K562 (cell line): ENCODE data around the gene EXOC4. TPM values are rescaled to one million over a fixed set of nuclear protein-coding genes. Genes with fewer than 3 reads are reported as not detected.

Experiments used
- ATAC-seq: fragments of 200-7000 bp; cut with Tn5 transposase; 3 replicates; pipeline ENCODE4 v1.9.1; 2020; ENCODE audit warnings: moderate library complexity
- BruUV-seq: library from RNA; stranded (reverse); fragments of 400-500 nt; replicated peaks from 2 replicates; lab custom pipeline; 2021; lab: Mats Ljungman, UMichigan
- CTCF ChIA-PET: fragments of 300-600 bp; formaldehyde crosslinking; extraction: SDS; loops from one replicate; lab custom pipeline; 2021; ENCODE audit warnings: low intra/inter-chr PET ratio; lab: Yijun Ruan, JAX
- POLR2A ChIA-PET: fragments of 300-600, 350-650 bp; sonication (Branson Sonifier 250); formaldehyde crosslinking; extraction: SDS; loops from one replicate; lab custom pipeline; 2021; ENCODE audit warnings: antibody characterized with exemption, inconsistent platforms; lab: Yijun Ruan, JAX
- DNase-seq, 4 experiments: peaks; one replicate each; pipeline versions ENCODE4 v3.0.0 to v3.0.0-alpha.2; 2011 to 2018; ENCODE audit warnings: low spot score in 3 of 4, mixed read lengths in 3 of 4; ENCODE audit errors: extremely low read depth in 1 of 4
- FAIRE-seq: peaks from 2 replicates; lab custom pipeline; 2011; peaks lifted over from hg19 to GRCh38; lab: Jason Lieb, UNC
- H2AFZ ChIP-seq: 2 replicates; pipeline ENCODE4 v1.6.0; 2011; ENCODE audit warnings: low read depth, low read length, control low read depth, inconsistent platforms
- H3K27ac ChIP-seq: fragments of 200-600 bp; 3 replicates; pipeline ENCODE4 v1.8.0; 2011; ENCODE audit warnings: low read depth, mild to moderate bottlenecking, control low read depth, inconsistent platforms, low read length, moderate library complexity, mixed read lengths; ENCODE audit errors: extremely low read depth
- H3K27me3 ChIP-seq, 2 experiments: fragments of 300-600 bp in 1 of 2; 2 replicates in 1 of 2; 3 replicates in 1 of 2; pipeline versions ENCODE4 v1.6.0 to v1.8.0; 2011; ENCODE audit warnings: inconsistent platforms in 2 of 2, low read length in 2 of 2, mild to moderate bottlenecking in 1 of 2, mixed read lengths in 1 of 2, moderate library complexity in 1 of 2; ENCODE audit not compliant: control insufficient read depth in 2 of 2, insufficient read depth in 2 of 2
- H3K36me3 ChIP-seq: fragments of 300-600 bp; 3 replicates; pipeline ENCODE4 v1.8.0; 2011; ENCODE audit warnings: mild to moderate bottlenecking, low read length, inconsistent platforms; ENCODE audit not compliant: control insufficient read depth, insufficient read depth
- H3K4me1 ChIP-seq, 2 experiments: fragments of 200-600 bp in 1 of 2; replicated peaks in 1 of 2; 2 replicates in 1 of 2; 3 replicates in 1 of 2; pipeline versions ENCODE4 v1.5.1 to v1.8.0; 2011; ENCODE audit warnings: inconsistent platforms in 2 of 2, low read length in 2 of 2, mild to moderate bottlenecking in 1 of 2, mixed read lengths in 1 of 2, moderate library complexity in 1 of 2; ENCODE audit not compliant: control insufficient read depth in 2 of 2, insufficient read depth in 2 of 2
- H3K4me2 ChIP-seq: 2 replicates; pipeline ENCODE4 v1.6.1; 2011; ENCODE audit warnings: low read length, control low read depth, inconsistent platforms, mixed read lengths; ENCODE audit not compliant: insufficient read depth
- H3K4me3 ChIP-seq: fragments of 200-600 bp; sonication (generic), shearing (Covaris generic); 2 replicates; pipeline ENCODE4 v1.5.1; 2016; ENCODE audit warnings: control low read depth, inconsistent platforms
- H3K79me2 ChIP-seq: fragments of 200-600 bp; 3 replicates; pipeline ENCODE4 v1.8.0; 2011; ENCODE audit warnings: low read length, inconsistent platforms; ENCODE audit not compliant: control insufficient read depth, insufficient read depth
- H3K9ac ChIP-seq, 2 experiments: 2 replicates each; pipeline versions ENCODE4 v1.6.0 to v1.6.1; 2011; ENCODE audit warnings: low read depth in 2 of 2, low read length in 2 of 2, control low read depth in 1 of 2, inconsistent platforms in 1 of 2, mild to moderate bottlenecking in 1 of 2, mixed read lengths in 1 of 2; ENCODE audit not compliant: insufficient read depth in 1 of 2
- H3K9me1 ChIP-seq: one replicate; pipeline ENCODE4 v1.6.0; 2011; ENCODE audit warnings: inconsistent platforms, mild to moderate bottlenecking, low read length, moderate library complexity; ENCODE audit not compliant: control insufficient read depth, insufficient read depth
- H3K9me3 ChIP-seq: replicated peaks from 2 replicates; pipeline ENCODE4 v1.5.1; 2011; ENCODE audit warnings: low read depth, low read length, inconsistent platforms; ENCODE audit not compliant: control insufficient read depth, insufficient read depth
- H4K20me1 ChIP-seq: replicated peaks from 2 replicates; pipeline ENCODE4 v1.6.1; 2011; ENCODE audit warnings: low read length, inconsistent platforms, mixed read lengths; ENCODE audit not compliant: control insufficient read depth, insufficient read depth
- BDP1 ChIP-seq: IDR thresholded peaks from 3 replicates; pipeline ENCODE4 v1.6.1; 2011; ENCODE audit not compliant: insufficient read length, insufficient read depth
- E2F4 ChIP-seq: sonication (generic); formaldehyde crosslinking; IDR thresholded peaks from 2 replicates; pipeline ENCODE4 v1.8.0; 2022; ENCODE audit warnings: mild to moderate bottlenecking, low read depth, missing genetic modification reagents
- HMGXB4 ChIP-seq: sonication (generic); formaldehyde crosslinking; IDR thresholded peaks from 2 replicates; pipeline ENCODE4 v1.8.1; 2023; ENCODE audit warnings: mild to moderate bottlenecking, missing genetic modification reagents
- KLF6 ChIP-seq: fragments of 250-450 bp; sonication (Bioruptor Pico); IDR thresholded peaks from 2 replicates; pipeline ENCODE4 v1.4.0; 2020; ENCODE audit warnings: mild to moderate bottlenecking, moderate library complexity, borderline replicate concordance
- MAFF ChIP-seq: IDR thresholded peaks from 2 replicates; pipeline ENCODE4 v1.6.1; 2012; ENCODE audit warnings: low read length, improper control_type of control experiment
- MCM5 ChIP-seq: fragments of 450-650 bp; IDR thresholded peaks from 2 replicates; pipeline ENCODE4 v1.6.1; 2016; ENCODE audit warnings: low read depth
- NONO ChIP-seq, 2 experiments: fragments of 200-400 bp in 1 of 2; fragments of 450-650 bp in 1 of 2; formaldehyde crosslinking in 1 of 2; IDR thresholded peaks; 2 replicates each; pipeline ENCODE4 v1.6.1; 2017; ENCODE audit warnings: low read depth in 2 of 2, mild to moderate bottlenecking in 2 of 2, moderate library complexity in 2 of 2, low read length in 1 of 2
- PML ChIP-seq: IDR thresholded peaks from 2 replicates; pipeline ENCODE4 v1.6.1; 2012; ENCODE audit warnings: low read length, inconsistent platforms
- PRPF4 ChIP-seq: fragments of 200-400 bp; formaldehyde crosslinking; IDR thresholded peaks from one replicate; pipeline ENCODE4 v1.6.1; 2017; ENCODE audit warnings: low read length, low read depth, mild to moderate bottlenecking; ENCODE audit not compliant: insufficient read depth, poor library complexity, severe bottlenecking
- ZBTB12 ChIP-seq: fragments of 250-450 bp; sonication (Bioruptor Pico); IDR thresholded peaks from 2 replicates; pipeline ENCODE4 v1.4.0; 2020
- ZNF24 ChIP-seq: fragments of 450-650 bp; IDR thresholded peaks from 2 replicates; pipeline ENCODE4 v1.6.1; 2016
- ZNF354B ChIP-seq: fragments of 250-450 bp; sonication (Bioruptor Pico); IDR thresholded peaks from 2 replicates; pipeline ENCODE4 v1.4.0; 2020
- ZNF436 ChIP-seq: fragments of 250-450, 450-650 bp; sonication (Bioruptor Pico); formaldehyde crosslinking; IDR thresholded peaks from 2 replicates; pipeline ENCODE4 v1.7.0; 2020; ENCODE audit warnings: mild to moderate bottlenecking
- WGBS: fragments of 100-300 bp; shearing (Covaris generic); methylation state at CpG from one replicate; pipeline ENCODE4 v1.1.6; 2016; ENCODE audit warnings: low coverage, mixed read lengths; ENCODE audit not compliant: insufficient coverage; ENCODE audit errors: missing lambda C conversion rate; 5-methylcytosine and 5-hydroxymethylcytosine counted together
- in situ Hi-C: fragments of 300-500 bp; cut with MboI; formaldehyde crosslinking; loops from 4 replicates; pipeline ENCODE4 v1.15.0; 2018; ENCODE audit warnings: inconsistent platforms, mixed read lengths
- intact Hi-C: fragments of 100-400 bp; cut with micrococcal nuclease; formaldehyde crosslinking; loops from 2 replicates; pipeline ENCODE4 v1.14.2; 2022
- polyA plus RNA-seq, 8 experiments: library from polyadenylated mRNA; depleted of rRNA in 4 of 8; stranded (reverse) in 5 of 8; unstranded in 3 of 8; fragments of >200 nt; fragmentation: Nextera tagmentation in 2 of 8; fragmentation: Illumina TruSeq in 1 of 8; extraction: Ambion mirVana in 2 of 8; extraction: Trizol in 1 of 8; gene quantifications; 2 replicates each; pipeline versions ENCODE4 v1.2.1 to v1.2.3, GENCODE V29; 2011 to 2014; ENCODE audit warnings: inconsistent platforms in 1 of 8, missing spikeins in 1 of 8
- total RNA-seq, 7 experiments: library from RNA; depleted of rRNA in 6 of 7; stranded (reverse); fragments of >200 nt in 6 of 7; fragmentation: Illumina TruSeq in 2 of 7; extraction: Trizol in 2 of 7; gene quantifications; 2 replicates each; pipeline versions ENCODE4 v1.2.1 to v1.2.3, GENCODE V29; 2011 to 2021; ENCODE audit warnings: low replicate concordance in 1 of 7

Gene EXOC4
- total and polyA plus RNA-seq, 9 of the 15 experiments (the other 6 are each of a cell fraction or from before 2014, with no cell fraction given), result 18.5 to 73.1 (median 46.6) TPM

GRCh38 chr7:133382775-133383559 lies 130.1 kb downstream of the EXOC4 start (continued):
- TF ChIP-seq E2F4 (CRISPR knock-in tag), result no peak
- no peak for TF ChIP-seq PML
- TF ChIP-seq ZNF354B, result no peak
- TF ChIP-seq ZBTB12, result no peak
- no peak for TF ChIP-seq KLF6 (CRISPR knock-in tag)
- no peak for TF ChIP-seq MAFF
- no peak for TF ChIP-seq MCM5

- no peak for FAIRE-seq
- no peak overlapping the region for H2AFZ ChIP-seq
- TF ChIP-seq HMGXB4 (no peak), PRPF4 (no peak), ZNF436 (CRISPR knock-in tag) (no peak), BDP1 (no peak), ZNF24 (no peak), NONO (IDR thresholded peaks at IDR 0.05; ENCODE audit: low read depth in 2 of 2, low read length in 1 of 2) (no peak)
- no peak overlapping the region for H3K4me3 ChIP-seq
- no peak for ATAC-seq
- in situ Hi-C loops, result no loop called here
- ChIA-PET CTCF (interaction anchor here (0.7 kb wide), 1 partner anchor 10 kb away, joined by 4 read pairs; no protein-coding TSS in a partner anchor), POLR2A (interaction anchor here (0.6 kb wide), 1 partner anchor 9 kb away, joined by 3 read pairs; no protein-coding TSS in a partner anchor)
- no peaks in the 10 kb centered on the region for H3K79me2 ChIP-seq
- no peak for DNase-seq
- no peaks in the 10 kb centered on the region for H3K27me3 ChIP-seq
- H3K9me1 ChIP-seq, result no peaks in the 10 kb centered on the region
- no peak overlapping the region for H3K27ac ChIP-seq
- intact Hi-C loops, result no loop called here
- no peaks in the 10 kb centered on the region for H4K20me1 ChIP-seq
- 71% methylated on average over 2 of the region's 2 CpGs for WGBS
- no peaks in the 10 kb centered on the region for H3K36me3 ChIP-seq
- H3K4me1 ChIP-seq, result no peaks in the 10 kb centered on the region
- no peak overlapping the region for H3K4me2 ChIP-seq
- no TSS peak for BruUV-seq
- H3K9ac ChIP-seq, result no peak overlapping the region
- no peaks in the 10 kb centered on the region for H3K9me3 ChIP-seq
These were observed 133.3 kb downstream of the EXOC4 start for GRCh38 chr7:133386205-133386604.
